Epithelial cell of prostate (primary cell): ENCODE results near the gene TENM4.
A peak's percentile ranks its signal among the peaks of the same experiment; 100 is the strongest.

ENCODE experiments used
- DNase-seq: peaks from one replicate; pipeline ENCODE4 v3.0.0-alpha.2; 2011; ENCODE audit warnings: low read depth, low spot score
- H3K27ac ChIP-seq: fragments of 450-650 bp; 2 replicates; pipeline ENCODE4 v1.5.1; 2017; ENCODE audit warnings: mild to moderate bottlenecking

TENM4 gene

DNA sequence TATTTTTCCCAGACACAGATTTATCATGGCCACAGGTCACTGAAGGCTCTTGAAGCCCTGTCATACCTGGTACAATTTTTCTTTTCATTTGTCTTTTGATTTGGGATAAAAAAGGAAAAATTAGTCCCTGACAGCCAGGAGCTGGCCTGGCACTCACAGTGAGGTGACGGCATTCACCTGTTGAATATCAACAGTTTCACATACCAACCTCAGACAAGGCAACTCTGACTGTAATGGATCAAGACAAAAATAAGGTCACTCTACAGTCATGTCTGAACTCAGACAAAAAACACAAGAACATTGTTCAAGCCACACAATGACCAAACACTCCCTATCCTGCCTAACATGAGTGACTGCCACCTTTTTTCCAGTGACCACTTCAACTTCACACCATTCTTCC lies 392.9 kb downstream of the TENM4 start:
- no peak for DNase-seq
- no peak overlapping the region for H3K27ac ChIP-seq

DNA sequence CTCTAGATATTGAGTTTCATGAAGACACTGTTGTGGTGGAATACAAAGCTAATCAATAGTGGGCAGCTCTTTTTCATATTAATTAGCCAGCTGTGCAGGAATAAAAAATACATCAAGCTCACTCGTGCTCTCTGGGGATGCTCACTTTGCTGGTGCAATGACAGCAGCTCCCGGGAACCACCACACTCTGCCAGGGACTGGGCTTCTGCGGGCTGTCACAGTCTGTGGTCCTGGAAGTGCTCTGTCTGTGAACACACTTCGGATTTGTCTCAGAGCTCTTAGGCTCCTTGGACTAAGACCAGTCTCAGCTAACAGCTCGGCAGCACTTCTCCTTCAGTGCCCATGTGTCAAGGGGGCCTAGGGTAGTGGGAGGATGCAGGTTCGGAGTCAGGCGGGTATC lies 393.5 kb downstream of the TENM4 start:
- DNase-seq = no peak
- H3K27ac ChIP-seq = no peak overlapping the region

DNA sequence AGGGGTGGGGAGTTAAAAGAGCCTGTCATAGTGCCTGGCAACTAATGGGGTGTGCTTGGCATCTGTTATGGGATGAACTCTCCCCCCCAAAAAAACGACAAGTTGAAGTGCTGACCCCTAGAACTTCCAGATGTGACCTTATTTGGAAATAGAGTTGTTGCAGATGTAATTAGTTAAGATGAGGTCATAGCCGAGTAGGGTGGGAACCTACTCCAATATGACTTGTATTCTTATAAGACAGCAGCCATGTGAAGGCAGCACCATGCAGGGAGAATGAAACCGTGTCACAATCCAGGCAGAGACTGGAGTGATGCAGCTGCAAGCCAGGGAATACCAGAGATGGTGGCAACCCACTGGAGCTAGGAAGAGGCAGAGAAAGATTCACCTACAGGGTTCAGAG lies 394.5 kb downstream of the TENM4 start:
- DNase-seq = no peak
- no peak overlapping the region for H3K27ac ChIP-seq

DNA sequence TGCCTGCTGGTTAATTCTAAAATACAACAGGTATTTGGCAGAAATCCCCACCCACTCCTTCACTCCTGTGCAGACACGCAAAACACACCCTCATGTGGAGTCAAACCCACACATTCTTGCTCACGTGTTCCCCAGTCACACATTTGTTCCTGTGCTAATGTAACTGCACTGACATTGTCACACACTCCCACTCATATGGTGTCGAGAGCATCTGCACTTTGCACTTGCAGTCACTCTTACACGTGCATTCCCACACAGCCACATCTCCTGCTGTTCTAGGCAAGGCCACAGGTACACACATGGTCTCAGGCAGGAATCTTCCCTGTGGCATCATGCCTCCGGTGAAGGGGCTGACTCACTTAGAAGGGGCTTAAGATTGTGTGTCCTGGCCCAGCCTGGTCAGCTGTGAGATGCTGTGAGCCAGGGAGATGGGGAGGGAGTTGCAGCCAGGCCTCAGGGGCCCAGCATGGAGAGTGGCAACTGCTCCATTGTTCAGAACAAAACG lies 395.0 kb downstream of the TENM4 start:
- DNase-seq = peak; percentile 14
- H3K27ac ChIP-seq = no peak overlapping the region

DNA sequence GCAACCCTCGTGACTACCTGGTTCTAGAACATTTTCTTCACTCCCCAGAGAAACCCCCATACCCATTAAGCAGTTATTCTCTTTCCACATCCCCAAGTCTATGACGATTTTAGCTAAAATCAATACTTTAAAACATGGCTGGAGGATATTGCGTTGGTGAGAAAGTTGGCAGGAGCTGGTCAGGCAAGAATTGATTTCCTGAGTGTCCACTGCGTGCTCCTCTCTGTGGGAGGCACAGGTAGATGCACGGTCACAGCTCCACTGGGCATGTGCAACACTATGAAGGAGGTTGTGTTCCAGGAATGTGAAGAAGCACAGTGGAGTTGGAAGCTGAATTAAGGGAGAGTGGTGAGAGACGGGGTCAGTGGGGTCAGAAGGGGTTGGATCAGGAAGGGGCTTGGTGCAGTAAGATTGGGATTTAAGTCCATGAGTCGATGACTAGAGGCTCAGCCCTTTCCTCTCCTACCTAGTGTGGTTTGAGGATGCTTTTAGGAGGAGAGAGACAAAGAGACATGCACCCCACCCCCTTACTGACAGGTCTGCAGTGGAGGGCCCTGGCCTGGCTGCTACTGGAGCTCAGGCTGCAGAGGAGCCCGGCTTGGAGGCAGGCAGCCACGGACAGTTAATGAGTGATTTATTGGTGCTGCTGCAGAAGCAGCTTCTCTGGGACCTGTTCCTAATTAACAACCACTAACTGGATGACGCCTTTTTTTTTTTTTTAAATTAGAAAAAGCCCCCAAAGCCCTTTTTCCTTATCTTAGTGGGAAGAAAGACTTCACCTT lies 395.6 kb downstream of the TENM4 start:
- no peak for DNase-seq
- H3K27ac ChIP-seq = no peak overlapping the region

DNA sequence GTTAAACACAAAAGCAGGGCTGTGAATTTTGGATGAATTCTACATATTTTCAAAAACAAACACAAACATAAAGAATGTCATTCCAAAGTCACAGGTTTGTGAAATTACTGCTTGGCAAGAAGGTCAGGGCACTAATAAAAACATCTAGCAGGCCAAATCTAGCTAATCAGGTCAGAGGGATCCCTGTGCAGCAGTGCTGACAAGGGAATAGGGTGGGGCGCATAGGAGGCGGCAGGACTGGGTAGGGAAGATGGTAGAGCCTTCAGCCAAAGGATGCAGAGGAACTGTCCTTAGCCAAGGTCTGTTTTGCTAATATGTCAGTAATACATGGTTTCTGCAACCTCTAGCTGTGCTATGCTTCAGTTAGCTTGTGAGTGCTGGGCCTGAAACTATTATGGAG lies 396.6 kb downstream of the TENM4 start:
- no peak for DNase-seq
- H3K27ac ChIP-seq = no peak overlapping the region

DNA sequence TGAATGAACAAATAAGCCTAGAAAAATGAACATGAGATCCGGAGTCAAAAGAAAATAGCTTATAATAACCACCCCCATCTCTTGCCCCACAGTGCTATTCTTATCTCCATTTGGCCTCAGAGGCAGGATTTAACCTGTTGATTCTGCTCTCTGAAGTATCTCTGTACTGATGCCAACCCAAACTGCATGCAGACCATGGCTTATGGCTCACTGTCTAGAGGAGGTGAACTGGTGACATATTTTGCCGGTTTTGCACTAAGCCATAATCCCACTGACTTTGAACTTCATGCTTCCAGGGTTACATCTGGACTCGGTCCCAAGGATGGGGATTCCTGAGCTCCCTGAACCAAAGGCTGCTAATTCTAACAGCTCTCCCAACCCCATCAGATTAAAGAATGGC lies 397.1 kb downstream of the TENM4 start:
- no peak for DNase-seq
- no peak overlapping the region for H3K27ac ChIP-seq

DNA sequence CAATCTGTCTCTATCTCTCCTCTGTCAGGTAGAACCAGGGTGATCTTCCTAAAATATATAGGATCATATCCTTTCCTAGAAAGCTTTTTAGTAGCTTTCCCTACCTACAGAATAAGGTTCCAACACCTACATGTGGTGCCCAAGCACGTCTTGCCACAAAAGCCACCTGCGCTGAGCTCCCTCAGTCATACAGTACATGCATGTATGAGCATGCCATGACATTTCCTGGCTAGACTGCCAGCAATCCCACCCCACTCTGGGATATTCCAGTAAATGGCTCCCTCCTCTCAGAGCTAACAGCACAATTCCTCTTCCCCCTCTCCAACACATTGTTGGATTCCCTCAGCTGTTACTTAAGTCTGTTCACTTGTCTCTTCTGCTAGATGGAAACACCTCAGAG lies 398.0 kb downstream of the TENM4 start:
- H3K27ac ChIP-seq = no peak overlapping the region
- DNase-seq = peak; percentile 20

DNA sequence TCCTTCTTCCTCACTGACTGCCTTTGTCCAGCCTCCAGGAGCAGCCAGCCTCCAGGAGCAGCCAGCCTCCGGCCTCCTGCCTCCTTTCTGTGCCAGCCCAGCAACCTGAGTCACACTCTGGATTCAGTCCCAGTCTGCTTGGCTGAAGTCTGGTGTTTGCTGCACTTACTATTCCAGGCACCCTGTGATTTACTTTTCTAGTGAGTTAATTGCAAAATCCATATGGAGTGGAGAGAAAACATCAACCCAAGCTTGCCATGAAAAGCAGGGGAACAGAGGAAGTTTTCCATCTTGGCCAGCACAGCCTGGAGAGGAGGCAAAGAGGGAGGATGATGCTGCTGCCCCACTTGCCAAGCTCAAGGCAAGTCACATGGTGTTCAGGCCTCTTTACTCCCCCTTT lies 400.5 kb downstream of the TENM4 start:
- DNase-seq = no peak
- H3K27ac ChIP-seq = no peak overlapping the region

DNA sequence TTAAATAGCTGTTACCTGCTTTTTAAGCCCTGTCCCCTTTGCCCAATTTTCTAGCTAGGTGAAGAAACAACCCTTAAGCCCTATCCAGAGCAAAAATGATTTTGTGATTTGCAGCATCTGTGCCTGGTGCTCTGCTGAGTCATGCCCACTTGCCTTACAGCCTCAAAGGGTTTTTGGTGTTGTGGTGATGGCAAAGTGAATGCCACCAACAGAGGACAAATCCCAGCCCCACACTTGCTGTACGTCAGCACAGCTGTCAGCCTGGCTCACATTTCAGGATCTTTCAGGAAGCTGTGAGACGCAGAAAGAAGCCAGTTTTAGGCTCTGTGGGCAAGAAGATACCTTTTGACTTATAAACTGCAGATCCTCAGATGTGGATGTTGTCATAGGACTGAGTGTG lies 401.7 kb downstream of the TENM4 start:
- no peak for DNase-seq
- H3K27ac ChIP-seq = no peak overlapping the region

DNA sequence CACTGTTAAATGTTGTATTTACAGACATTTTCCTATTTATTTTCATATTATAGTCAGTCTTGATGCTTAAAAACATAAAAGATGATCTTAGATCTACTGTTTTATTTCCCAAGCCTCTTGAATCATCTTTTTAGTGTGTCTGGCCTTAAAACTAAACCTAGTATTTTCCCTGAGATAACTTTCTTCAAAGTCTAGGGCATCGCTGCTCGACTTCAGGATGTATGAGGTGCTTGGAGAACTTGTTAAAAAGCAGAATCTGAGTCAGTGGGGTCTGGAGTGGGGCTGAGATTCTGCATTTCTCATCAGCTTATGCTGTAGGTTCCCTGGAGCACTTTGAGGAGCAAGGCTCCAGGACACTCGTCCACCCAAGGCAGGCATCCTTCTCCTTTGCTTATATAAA lies 404.9 kb downstream of the TENM4 start:
- H3K27ac ChIP-seq = no peak overlapping the region
- no peak for DNase-seq

DNA sequence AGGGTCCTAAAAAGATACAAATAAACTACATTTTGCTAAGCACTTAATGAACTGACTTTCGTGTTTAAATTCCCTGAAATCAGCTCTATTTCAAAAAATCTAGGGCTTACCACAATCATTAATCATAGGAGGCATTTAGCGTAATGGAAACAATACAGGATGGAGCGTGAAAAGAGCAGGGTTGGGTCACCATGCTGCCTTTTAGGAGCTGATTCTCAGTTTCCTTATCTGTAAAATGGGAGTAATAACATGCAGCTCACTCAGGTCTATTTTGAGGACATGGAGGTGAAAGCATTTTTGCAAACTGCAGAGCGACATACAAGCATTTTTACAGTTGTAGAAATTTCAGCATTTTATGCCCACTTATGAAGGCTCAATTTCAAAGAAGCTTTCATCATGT lies 407.0 kb downstream of the TENM4 start:
- no peak overlapping the region for H3K27ac ChIP-seq
- DNase-seq = no peak

DNA sequence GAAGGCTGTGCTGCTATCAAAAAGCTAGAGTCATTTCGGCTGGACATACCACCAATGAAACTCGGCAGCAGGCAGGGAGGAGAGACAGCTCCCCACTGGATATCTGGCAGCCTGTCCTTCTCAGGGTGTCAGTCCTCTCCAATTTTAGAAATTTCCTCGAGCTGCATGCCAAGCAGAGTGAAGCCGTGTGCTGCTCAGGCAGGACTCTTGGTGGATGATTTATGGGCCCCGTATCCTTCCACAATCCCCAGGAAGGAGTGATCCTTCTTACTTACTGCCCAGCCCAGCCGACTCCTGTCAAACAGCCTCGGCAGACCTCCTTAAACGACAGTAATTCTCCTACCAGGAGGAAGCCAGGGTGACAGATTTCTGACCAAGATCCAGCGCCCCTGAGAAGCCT lies 410.4 kb downstream of the TENM4 start:
- H3K27ac ChIP-seq = no peak overlapping the region
- no peak for DNase-seq

DNA sequence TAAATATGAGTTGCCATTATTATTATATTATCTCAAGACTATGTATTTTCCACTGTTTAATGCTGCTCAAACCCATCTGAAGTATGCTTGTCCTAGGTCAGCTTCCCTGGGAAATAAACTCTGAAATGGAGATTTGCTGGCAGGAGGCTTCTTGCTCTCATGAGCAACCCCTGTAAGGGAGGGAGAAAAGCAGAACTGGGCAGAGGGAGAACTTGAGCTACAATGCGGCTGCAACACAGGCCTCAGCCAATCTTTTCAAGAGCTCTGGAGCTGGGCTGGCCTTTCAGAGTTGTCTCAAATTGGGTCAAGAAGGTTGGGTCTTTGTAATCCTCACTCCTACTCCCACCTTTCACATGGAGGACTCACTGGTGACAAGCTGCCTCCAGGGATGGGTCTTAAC lies 412.6 kb downstream of the TENM4 start:
- no peak for DNase-seq
- H3K27ac ChIP-seq = no peak overlapping the region

DNA sequence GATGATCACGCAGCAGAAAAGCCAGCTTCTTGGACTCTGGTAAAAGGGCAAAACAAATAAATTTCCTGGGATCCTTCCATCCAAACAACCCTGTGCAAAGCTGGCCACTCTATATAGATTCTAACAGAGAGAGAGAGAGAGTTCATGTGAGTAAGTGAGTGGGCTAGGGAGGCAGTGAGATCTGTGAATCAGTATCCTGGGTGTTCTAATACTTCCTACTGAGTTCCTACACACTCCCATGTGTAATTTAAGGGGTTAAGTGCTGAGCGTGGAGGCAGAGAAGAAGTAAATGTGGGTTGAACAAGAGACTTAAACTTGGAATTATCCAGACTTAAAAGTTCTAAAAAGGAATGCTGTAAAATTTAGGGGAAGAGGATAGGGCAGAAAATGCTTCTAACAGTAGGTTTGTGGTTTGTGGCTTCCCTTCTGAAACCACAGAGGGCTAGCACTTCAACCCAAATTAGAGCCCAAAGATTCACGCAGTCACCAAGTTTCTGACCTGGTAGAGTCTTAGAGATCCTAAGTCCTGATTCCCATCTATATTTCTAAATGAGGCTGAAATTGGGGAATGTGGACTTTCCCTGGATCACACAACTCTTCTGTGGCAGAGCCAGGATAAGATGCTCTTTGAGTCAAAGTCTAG lies 413.9 kb downstream of the TENM4 start:
- no peak overlapping the region for H3K27ac ChIP-seq
- no peak for DNase-seq

DNA sequence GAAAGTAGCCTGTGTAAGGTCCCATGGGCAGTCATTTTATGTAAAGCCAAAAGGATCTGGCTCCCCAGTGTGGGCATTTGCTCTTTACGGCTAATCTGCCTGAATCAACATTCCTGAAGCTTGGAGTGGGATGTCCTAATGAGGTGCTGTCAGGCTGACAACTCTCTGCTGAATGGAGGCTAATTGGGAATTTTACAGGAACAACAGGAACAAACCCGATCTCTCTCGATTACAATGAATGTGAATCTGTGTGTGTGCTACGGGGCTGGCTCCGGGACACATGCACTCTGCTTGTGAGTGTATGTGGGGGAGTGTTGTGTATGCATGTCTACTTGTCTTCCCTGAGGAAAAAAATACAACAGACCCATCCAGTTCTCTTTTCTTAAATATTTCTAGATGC lies 415.2 kb downstream of the TENM4 start:
- DNase-seq = no peak
- no peak overlapping the region for H3K27ac ChIP-seq

DNA sequence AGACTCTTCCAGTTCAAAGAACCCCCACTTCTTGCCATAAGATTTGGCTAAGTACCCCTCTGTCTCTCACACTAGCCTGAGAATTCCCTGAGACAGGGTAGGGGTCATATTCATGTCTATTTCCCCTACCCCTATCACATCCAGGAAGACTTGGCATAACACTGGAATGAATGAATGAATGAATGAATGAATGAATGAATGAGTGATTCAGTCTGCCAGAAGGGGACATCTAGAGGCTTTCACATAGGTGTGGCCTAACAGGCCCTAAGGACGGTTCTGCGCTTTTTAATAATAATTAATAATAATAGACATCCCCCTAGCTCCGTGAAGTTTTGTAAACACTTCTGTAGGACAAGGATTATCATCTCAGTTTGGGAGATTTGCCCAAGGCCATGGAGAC lies 415.7 kb downstream of the TENM4 start:
- no peak overlapping the region for H3K27ac ChIP-seq
- DNase-seq = no peak

DNA sequence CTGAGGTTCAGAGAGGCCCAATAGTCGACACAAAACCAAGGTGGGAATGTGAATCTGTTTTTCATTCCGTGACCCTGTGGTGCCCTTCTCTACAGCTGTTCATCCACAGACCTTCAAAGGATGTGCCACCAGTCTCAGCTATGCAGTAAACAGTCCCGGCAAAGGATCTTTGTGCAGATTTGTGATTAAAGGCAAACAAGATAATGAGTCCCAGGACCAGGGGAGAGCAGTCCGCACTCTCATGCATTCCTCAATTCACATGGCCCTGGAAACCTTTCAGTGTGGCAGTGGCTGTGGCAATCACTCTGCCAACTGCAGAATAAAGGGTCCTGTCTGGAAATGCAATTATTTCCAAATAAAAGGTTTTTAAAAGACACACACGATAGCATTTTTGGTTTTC lies 418.6 kb downstream of the TENM4 start:
- no peak for DNase-seq
- H3K27ac ChIP-seq = no peak overlapping the region

DNA sequence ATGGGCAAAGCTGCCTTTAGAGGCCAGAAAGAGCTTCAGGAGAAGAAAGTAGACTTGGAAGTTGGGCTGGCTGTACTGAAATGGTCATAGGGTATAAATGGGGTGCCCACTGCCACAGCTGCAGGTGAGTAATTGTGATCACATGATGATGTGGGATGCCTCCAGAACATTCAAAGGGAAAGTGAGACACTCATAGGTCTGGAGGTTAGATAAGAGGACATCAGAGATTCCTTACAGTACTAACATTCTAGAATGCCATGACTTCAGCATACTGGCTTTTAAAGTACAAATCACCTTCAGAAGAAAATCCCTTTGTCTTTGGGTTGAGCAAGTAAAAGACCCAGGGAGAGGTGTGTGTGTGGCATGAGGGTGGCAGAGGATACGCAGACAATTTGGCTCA lies 419.2 kb downstream of the TENM4 start:
- no peak overlapping the region for H3K27ac ChIP-seq
- no peak for DNase-seq

DNA sequence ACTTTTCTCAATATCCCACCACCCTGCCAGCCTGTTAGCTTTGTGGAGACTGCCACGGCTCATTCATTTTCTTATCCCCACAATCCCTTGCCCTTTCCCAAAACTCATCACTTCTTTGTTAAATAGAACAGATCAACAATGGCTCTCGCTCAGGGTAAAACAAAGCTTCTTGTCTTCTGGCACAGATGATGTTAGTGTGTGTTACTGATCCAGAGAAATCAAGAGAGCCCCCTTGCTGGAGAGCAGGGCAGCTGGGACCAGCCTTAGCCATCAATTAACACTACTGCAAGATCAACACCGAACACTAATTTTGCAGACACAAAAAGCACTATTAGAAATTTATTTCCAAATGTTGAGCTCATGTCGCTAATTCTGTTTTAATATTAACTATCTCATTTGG lies 420.9 kb downstream of the TENM4 start:
- no peak for DNase-seq
- no peak overlapping the region for H3K27ac ChIP-seq

DNA sequence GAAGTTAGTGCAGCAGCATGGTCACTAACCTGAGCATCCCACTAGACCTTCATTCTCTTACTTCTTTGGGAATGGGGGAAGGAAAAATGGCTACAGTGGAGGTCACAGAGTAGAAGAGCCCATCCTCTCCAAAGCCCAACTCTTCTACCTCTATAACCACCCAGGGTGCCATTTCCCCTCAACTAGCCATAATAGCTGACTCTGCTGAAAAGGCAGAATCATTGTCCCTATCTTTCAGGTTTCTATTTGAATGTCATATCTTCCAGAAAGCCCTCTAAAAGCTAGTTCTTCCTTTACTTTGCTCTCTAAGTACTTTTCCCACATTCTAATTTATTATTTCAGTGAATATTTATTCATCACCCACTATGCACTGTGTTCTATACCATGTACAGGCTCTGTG lies 421.6 kb downstream of the TENM4 start:
- H3K27ac ChIP-seq = no peak overlapping the region
- DNase-seq = no peak

DNA sequence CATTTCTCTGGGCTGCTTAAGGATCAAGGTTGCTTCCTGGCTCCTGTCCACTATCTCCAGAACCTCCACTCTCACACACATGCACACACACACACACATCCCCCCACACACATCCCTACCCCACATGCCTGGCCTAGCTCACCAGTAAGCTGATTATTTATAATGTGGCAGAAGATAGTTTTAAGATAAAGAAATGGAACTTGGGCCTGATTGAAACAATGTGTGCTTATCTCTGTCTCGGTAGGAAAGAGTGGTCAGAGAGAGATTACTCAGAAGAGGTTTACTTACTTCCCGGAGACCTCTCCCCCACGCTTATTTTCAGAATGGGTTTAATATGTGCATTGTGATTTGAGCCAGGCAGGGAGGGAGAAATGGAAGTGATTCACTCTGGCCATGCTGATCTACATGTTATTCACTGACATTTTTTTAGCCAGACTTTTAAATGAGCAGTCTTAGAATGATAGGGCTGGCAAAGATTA lies 422.4 kb downstream of the TENM4 start:
- H3K27ac ChIP-seq = no peak overlapping the region

More for the DNA sequence above, 422.4 kb downstream of the TENM4 start:
- no peak for DNase-seq
